Skeletal muscle tissue (tissue), 4 donors: Measurements from ENCODE around the gene MLH1. TPM values are rescaled to one million over a fixed set of nuclear protein-coding genes. Genes with fewer than 3 reads are reported as not detected.
A peak's percentile ranks its signal among the peaks of the same experiment; 100 is the strongest.
"Not testable (repeated sequence)": the region's sequence is repeated elsewhere in the genome, so short reads cannot be mapped to it uniquely, and the experiment has no call there.

Source experiments
- H3K27ac ChIP-seq: one replicate; pipeline ENCODE4 v1.7.0; 2013; ENCODE audit warnings: mild to moderate bottlenecking, low read depth, low read length, inconsistent platforms
- H3K27me3 ChIP-seq, 3 donors: one replicate each; pipeline ENCODE4 v1.7.0; 2013; ENCODE audit warnings: low read length in 3 of 3; ENCODE audit not compliant: control insufficient read depth in 3 of 3, insufficient read depth in 3 of 3
- H3K36me3 ChIP-seq, 3 donors: one replicate each; pipeline ENCODE4 v1.7.0; 2013; ENCODE audit warnings: low read length in 3 of 3; ENCODE audit not compliant: control insufficient read depth in 3 of 3, insufficient read depth in 3 of 3
- H3K4me1 ChIP-seq, 3 donors: one replicate each; pipeline ENCODE4 v1.7.0; 2013; ENCODE audit warnings: low read length in 3 of 3, mild to moderate bottlenecking in 3 of 3; ENCODE audit not compliant: control insufficient read depth in 3 of 3, insufficient read depth in 3 of 3
- H3K4me3 ChIP-seq, 3 donors: one replicate each; pipeline ENCODE4 v1.7.0; 2013; ENCODE audit warnings: low read length in 3 of 3
- H3K9ac ChIP-seq, 3 donors: one replicate each; pipeline ENCODE4 v1.7.0; 2013; ENCODE audit warnings: low read length in 3 of 3, mild to moderate bottlenecking in 3 of 3, moderate library complexity in 2 of 3, low read depth in 1 of 3
- H3K9me3 ChIP-seq, 3 donors: one replicate each; pipeline ENCODE4 v1.7.0; 2013; ENCODE audit warnings: low read length in 3 of 3; ENCODE audit not compliant: control insufficient read depth in 3 of 3
- total RNA-seq: library from RNA; depleted of rRNA; stranded (reverse); fragments of >200 nt; gene quantifications from one replicate; pipeline ENCODE4 v1.2.3, GENCODE V29; 2014
- donor health status: Osteomylitis.

Gene MLH1
- total RNA-seq, result 53.8 TPM

DNA sequence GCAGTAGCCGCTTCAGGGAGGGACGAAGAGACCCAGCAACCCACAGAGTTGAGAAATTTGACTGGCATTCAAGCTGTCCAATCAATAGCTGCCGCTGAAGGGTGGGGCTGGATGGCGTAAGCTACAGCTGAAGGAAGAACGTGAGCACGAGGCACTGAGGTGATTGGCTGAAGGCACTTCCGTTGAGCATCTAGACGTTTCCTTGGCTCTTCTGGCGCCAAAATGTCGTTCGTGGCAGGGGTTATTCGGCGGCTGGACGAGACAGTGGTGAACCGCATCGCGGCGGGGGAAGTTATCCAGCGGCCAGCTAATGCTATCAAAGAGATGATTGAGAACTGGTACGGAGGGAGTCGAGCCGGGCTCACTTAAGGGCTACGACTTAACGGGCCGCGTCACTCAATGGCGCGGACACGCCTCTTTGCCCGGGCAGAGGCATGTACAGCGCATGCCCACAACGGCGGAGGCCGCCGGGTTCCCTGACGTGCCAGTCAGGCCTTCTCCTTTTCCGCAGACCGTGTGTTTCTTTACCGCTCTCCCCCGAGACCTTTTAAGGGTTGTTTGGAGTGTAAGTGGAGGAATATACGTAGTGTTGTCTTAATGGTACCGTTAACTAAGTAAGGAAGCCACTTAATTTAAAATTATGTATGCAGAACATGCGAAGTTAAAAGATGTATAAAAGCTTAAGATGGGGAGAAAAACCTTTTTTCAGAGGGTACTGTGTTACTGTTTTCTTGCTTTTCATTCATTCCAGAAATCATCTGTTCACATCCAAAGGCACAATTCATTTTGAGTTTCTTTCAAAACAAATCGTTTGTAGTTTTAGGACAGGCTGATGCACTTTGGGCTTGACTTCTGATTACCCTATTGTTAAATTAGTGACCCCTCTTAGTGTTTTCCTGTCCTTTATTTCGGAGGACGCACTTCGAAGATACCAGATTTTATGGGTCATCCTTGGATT, at the start of gene MLH1:
MLH1 (plus strand) TSS at position 193 of the 958 bp plus-strand sequence; CDS start at position 223, 30 bp downstream.
- Histone ChIP-seq H3K27me3 (no peaks in the 10 kb centered on the region), H3K4me1 (peaks cover 33 to 53% (median 42%) of the 10 kb centered on the region in 3 donors), H3K9ac (peak within 1 kb of the TSS; percentile 92 to 97 (median 96)), H3K4me3 (peak within 1 kb of the TSS; percentile 92 to 99 (median 93)), H3K36me3 (peaks cover 14 to 15% (median 15%) of the 10 kb centered on the region in 3 donors), H3K27ac (peak within 1 kb of the TSS; percentile 98), H3K9me3 (no peaks in the 10 kb centered on the region)

- no peaks in the 10 kb centered on the region for H3K36me3 ChIP-seq
- peaks cover 0 to 2% (median 0%) of the 10 kb centered on the region in 3 donors for H3K9me3 ChIP-seq
- H3K27ac ChIP-seq, result peak overlapping the region; percentile 8
- H3K4me3 ChIP-seq, result peak overlapping the region; percentile 70 to 81 (median 76)
- H3K27me3 ChIP-seq, result peaks cover 2 to 13% (median 13%) of the 10 kb centered on the region in 3 donors
- peak overlapping the region; percentile 46 to 81 (median 75) for H3K9ac ChIP-seq
- peaks cover 7 to 11% (median 7%) of the 10 kb centered on the region in 3 donors for H3K4me1 ChIP-seq
Measured at GRCh38 chr3:36943601-36944000, 49.7 kb upstream of the MLH1 start.

GRCh38 chr3:36944012-36944640, 49.2 kb upstream of the MLH1 start:
- Histone ChIP-seq H3K27me3 (peaks cover 2 to 13% (median 13%) of the 10 kb centered on the region in 3 donors), H3K4me3 (peak overlapping the region; percentile 70 to 81 (median 76)), H3K9ac (peak overlapping the region; percentile 46 to 81 (median 75)), H3K4me1 (peaks cover 7 to 11% (median 7%) of the 10 kb centered on the region in 3 donors), H3K27ac (peak overlapping the region; percentile 8), H3K9me3 (peaks cover 0 to 2% (median 0%) of the 10 kb centered on the region in 3 donors), H3K36me3 (no peaks in the 10 kb centered on the region)

GRCh38 chr3:36944641-36945270, 48.6 kb upstream of the MLH1 start, which contains the start of gene TRANK1:
Gene TRANK1, minus strand, starts transcription at chr3:36945054. Its CDS starts 245 bp downstream, at chr3:36944809.
- Histone ChIP-seq H3K4me1 (peaks cover 7 to 11% (median 7%) of the 10 kb centered on the region in 3 donors), H3K9ac (peak within 1 kb of the TSS; percentile 46 to 81 (median 75)), H3K27ac (peak within 1 kb of the TSS; percentile 8), H3K4me3 (peak within 1 kb of the TSS; percentile 70 to 81 (median 76)), H3K27me3 (peaks cover 2 to 13% (median 13%) of the 10 kb centered on the region in 3 donors), H3K9me3 (peaks cover 0 to 2% (median 0%) of the 10 kb centered on the region in 3 donors), H3K36me3 (no peaks in the 10 kb centered on the region)

GRCh38 chr3:36945333-36945980, 47.9 kb upstream of the MLH1 start:
- peaks cover 2 to 13% (median 13%) of the 10 kb centered on the region in 3 donors for H3K27me3 ChIP-seq
- H3K9me3 ChIP-seq, result peaks cover 0 to 2% (median 0%) of the 10 kb centered on the region in 3 donors
- H3K27ac ChIP-seq, result no peak overlapping the region
- peaks cover 7 to 11% (median 7%) of the 10 kb centered on the region in 3 donors for H3K4me1 ChIP-seq
- no peaks in the 10 kb centered on the region for H3K36me3 ChIP-seq
- peak overlapping the region in 2 of 3 donors; percentile 32 to 75 for H3K9ac ChIP-seq
- peak overlapping the region; percentile 70 to 81 (median 76) for H3K4me3 ChIP-seq

DNA sequence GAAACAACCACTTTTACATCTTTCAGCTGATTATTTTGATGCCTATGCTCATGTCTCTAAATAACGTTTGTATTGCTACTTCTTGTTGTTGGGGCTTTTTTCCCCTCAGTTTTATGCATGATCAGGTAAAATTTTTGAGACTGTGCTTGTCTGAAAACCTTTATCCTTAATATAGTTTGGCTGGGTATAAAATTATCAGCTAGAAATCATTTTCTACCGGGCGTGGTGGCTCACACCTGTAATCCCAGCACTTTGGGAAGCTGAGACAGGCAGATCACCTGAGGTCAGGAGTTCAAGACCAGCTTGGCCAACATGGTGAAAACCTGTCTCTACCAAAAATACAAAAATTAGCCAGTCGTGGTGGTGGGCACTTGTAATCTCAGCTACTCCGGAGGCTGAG, 45.5 kb upstream of the MLH1 start:
- Histone ChIP-seq H3K4me1 (peaks cover 5 to 11% (median 7%) of the 10 kb centered on the region in 3 donors), H3K27me3 (peaks cover 2 to 13% (median 10%) of the 10 kb centered on the region in 3 donors)
- not testable (repeated sequence) for H3K9ac ChIP-seq, H3K9me3 ChIP-seq, H3K27ac ChIP-seq, H3K36me3 ChIP-seq, H3K4me3 ChIP-seq

- H3K27me3 ChIP-seq, result no peaks in the 10 kb centered on the region
- no peak overlapping the region for H3K9ac ChIP-seq
- H3K27ac ChIP-seq, result no peak overlapping the region
- H3K36me3 ChIP-seq, result no peaks in the 10 kb centered on the region
- no peak overlapping the region for H3K4me3 ChIP-seq
- H3K4me1 ChIP-seq, result no peaks in the 10 kb centered on the region
- no peaks in the 10 kb centered on the region for H3K9me3 ChIP-seq
Measured at GRCh38 chr3:36954452-36955134, 38.7 kb upstream of the MLH1 start.

DNA sequence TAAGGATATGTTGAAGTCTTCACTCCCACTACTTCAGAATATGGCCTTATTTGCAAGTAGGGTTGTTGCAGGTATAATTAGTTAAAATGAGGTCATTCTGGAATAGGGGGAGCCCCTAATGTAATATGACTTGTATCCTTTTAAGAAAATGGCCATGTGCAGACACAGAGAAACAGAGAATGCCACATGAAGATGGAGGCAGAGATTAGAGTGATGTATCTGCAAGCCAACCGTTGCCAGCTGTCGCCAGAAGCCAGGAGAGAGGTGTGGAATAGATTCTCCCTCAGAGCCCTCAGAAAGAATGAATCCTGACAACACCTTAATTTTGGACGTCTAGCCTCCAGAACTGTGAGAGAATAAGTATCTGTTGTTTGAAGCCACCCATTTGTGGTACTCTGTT, 37.2 kb upstream of the MLH1 start:
- Histone ChIP-seq H3K9ac (no peak overlapping the region), H3K9me3 (no peaks in the 10 kb centered on the region), H3K4me3 (no peak overlapping the region), H3K27me3 (no peaks in the 10 kb centered on the region), H3K36me3 (no peaks in the 10 kb centered on the region), H3K27ac (no peak overlapping the region), H3K4me1 (no peaks in the 10 kb centered on the region)

DNA sequence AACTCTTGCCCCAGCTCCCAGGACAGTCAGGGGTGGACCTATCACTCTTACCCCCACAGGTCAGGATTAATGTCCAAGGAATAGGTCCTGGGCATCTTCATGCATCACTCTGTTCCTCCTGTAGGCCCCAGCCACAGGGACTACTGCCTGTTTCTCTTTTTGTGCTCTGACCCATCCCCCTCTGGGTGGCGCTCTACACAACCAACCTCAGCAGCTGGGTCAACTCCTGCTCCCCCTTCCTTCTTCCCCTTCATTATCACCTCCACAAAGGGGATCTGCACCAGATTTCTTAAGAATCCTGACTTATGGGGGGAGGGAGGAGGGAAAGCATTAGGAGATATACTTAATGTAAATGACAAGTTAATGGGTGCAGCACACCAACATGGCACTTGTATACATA, 36.3 kb upstream of the MLH1 start:
- Histone ChIP-seq H3K9ac (no peak overlapping the region), H3K27me3 (no peaks in the 10 kb centered on the region), H3K4me3 (no peak overlapping the region), H3K4me1 (no peaks in the 10 kb centered on the region), H3K27ac (no peak overlapping the region), H3K36me3 (no peaks in the 10 kb centered on the region), H3K9me3 (no peaks in the 10 kb centered on the region)
